ENCODE data around the gene ARHGAP18.

Gene ARHGAP18

GRCh38 chr6:129552413-129552812 lies 157.6 kb downstream of the ARHGAP18 start:
- ATAC-seq (replicated peaks; ENCODE audit: extremely low read depth, poor library complexity, severe bottlenecking): no peak
- Mint-ChIP-seq H3K27ac (ENCODE audit: low read depth) (no peak overlapping the region), H3K9me3 (no peaks in the 10 kb centered on the region), H3K4me3 (no peak overlapping the region), H3K4me1 (no peaks in the 10 kb centered on the region), H3K36me3 (ENCODE audit: insufficient read depth) (no peaks in the 10 kb centered on the region), H3K27me3 (no peaks in the 10 kb centered on the region)
- no peak for DNase-seq (ENCODE audit: low spot score in 2 of 2)

DNA sequence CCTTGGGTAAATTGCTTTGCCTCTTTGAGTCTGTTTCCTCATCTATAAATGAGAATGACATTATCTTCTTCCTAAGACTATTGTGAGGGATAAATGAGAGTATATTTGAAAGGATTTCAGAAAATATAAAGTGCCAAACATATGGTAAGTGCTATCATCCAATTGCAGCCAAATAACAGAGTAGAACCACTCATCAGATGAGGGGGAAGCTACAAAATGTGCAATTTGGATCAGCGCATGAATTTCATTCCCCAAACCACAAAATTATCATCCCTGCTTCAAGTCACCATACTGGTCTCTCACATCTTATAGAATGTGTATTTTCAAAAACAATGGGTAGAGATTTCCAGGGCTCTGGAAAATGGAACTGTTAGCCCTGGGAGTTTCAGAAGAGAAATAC lies 158.5 kb downstream of the ARHGAP18 start:
- Mint-ChIP-seq H3K9me3 (no peaks in the 10 kb centered on the region), H3K4me3 (no peak overlapping the region), H3K27me3 (no peaks in the 10 kb centered on the region), H3K4me1 (no peaks in the 10 kb centered on the region), H3K36me3 (ENCODE audit: insufficient read depth) (no peaks in the 10 kb centered on the region), H3K27ac (ENCODE audit: low read depth) (no peak overlapping the region)
- DNase-seq (ENCODE audit: low spot score in 2 of 2) (no peak), ATAC-seq (replicated peaks; ENCODE audit: extremely low read depth, poor library complexity, severe bottlenecking) (no peak)

DNA sequence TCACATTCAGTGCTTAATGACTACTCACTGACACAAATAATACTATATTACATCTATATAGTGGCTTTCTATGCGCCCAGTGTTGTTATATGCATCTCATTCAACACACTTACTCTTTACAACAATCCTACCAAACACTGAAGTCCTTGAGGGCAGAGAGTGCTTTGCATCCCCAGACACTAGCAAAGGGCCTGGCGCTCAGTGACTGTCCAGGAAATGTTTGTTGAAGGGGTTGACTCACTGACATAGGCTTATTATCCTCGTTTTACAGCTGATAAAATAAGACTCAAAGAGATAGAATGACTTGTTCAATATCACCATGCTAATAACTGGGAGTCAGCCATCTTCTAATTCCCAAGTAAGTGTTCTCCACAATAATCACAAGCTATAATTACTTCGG lies 163.3 kb downstream of the ARHGAP18 start:
- Mint-ChIP-seq H3K4me1 (no peaks in the 10 kb centered on the region), H3K4me3 (no peak overlapping the region), H3K9me3 (no peaks in the 10 kb centered on the region), H3K36me3 (ENCODE audit: insufficient read depth) (no peaks in the 10 kb centered on the region), H3K27me3 (no peaks in the 10 kb centered on the region), H3K27ac (ENCODE audit: low read depth) (no peak overlapping the region)
- DNase-seq (ENCODE audit: low spot score in 2 of 2) (no peak), ATAC-seq (replicated peaks; ENCODE audit: extremely low read depth, poor library complexity, severe bottlenecking) (no peak)

DNA sequence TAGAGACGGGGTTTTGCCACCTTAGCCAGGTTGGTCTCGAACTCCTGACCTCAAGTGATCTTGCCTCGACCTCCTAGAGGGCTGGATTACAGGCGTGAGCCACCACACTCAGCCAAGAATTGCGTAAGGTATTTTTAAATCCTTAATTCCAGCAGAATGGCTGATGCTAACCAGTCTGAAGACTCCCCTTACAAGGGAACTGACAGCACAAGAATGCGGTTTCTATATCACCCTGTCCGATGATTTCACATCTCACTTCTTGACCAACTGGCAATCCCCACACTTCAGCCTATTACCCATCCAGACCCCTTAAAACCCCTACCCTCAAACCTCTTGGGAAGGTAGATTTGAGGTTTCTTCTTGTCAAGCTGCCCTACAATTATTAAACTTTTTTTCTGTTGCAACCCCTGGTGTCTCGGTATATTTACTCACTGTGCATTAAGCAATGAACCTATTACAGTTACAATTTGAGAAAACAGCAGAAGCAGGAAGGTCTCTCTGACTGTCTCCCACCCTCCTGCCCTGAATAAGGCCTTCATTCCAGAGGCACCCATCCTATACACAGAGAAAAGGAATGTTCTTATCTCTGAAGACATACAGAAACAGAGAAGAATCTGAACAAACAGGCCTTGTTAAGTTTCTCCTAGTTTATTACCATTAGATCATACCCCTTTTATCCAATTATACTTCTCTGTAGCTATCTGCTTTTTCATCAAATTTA lies 164.9 kb downstream of the ARHGAP18 start:
- Mint-ChIP-seq H3K27ac (ENCODE audit: low read depth) (no peak overlapping the region), H3K36me3 (ENCODE audit: insufficient read depth) (no peaks in the 10 kb centered on the region), H3K9me3 (no peaks in the 10 kb centered on the region), H3K4me1 (no peaks in the 10 kb centered on the region), H3K27me3 (no peaks in the 10 kb centered on the region), H3K4me3 (no peak overlapping the region)
- DNase-seq (ENCODE audit: low spot score in 2 of 2): no peak
- ATAC-seq (replicated peaks; ENCODE audit: extremely low read depth, poor library complexity, severe bottlenecking): no peak

- Mint-ChIP-seq H3K27ac (ENCODE audit: low read depth) (no peak overlapping the region), H3K4me3 (no peak overlapping the region), H3K4me1 (no peaks in the 10 kb centered on the region), H3K9me3 (no peaks in the 10 kb centered on the region), H3K27me3 (no peaks in the 10 kb centered on the region), H3K36me3 (ENCODE audit: insufficient read depth) (peaks cover 3% of the 10 kb centered on the region)
- no peak for DNase-seq (ENCODE audit: low spot score in 2 of 2)
- no peak for ATAC-seq (replicated peaks; ENCODE audit: extremely low read depth, poor library complexity, severe bottlenecking)
Measured at GRCh38 chr6:129543981-129544380, 166.0 kb downstream of the ARHGAP18 start.

GRCh38 chr6:129542705-129543104 lies 167.3 kb downstream of the ARHGAP18 start:
- Mint-ChIP-seq H3K4me3 (no peak overlapping the region), H3K9me3 (no peaks in the 10 kb centered on the region), H3K4me1 (no peaks in the 10 kb centered on the region), H3K36me3 (ENCODE audit: insufficient read depth) (peaks cover 3% of the 10 kb centered on the region), H3K27me3 (no peaks in the 10 kb centered on the region), H3K27ac (ENCODE audit: low read depth) (no peak overlapping the region)
- no peak for ATAC-seq (replicated peaks; ENCODE audit: extremely low read depth, poor library complexity, severe bottlenecking)
- no peak for DNase-seq (ENCODE audit: low spot score in 2 of 2)

DNA sequence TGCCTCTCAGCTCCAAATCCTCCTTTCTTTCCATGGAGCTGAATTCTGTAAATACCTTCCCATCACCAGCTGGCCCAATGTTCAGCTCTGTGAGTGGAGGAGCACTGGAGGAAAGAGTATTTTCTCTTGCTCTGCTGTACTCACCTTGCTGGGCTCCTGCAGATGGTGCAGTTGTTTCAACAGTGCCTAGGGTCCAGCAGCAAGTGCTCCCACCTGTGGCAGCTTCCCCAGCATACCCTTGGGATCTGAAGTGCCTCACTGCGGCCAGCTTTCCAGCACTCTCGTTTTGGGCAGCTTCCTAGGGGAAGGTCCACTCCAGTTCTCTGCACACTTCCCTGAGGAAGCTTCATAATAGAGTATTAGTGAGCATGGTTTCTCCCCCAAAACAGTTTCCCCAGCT lies 170.9 kb downstream of the ARHGAP18 start:
- no peak overlapping the region for H3K27ac Mint-ChIP-seq (ENCODE audit: low read depth)
- ATAC-seq (replicated peaks; ENCODE audit: extremely low read depth, poor library complexity, severe bottlenecking) (no peak), DNase-seq (ENCODE audit: low spot score in 2 of 2) (no peak)
- peaks cover 2% of the 10 kb centered on the region for H3K9me3 Mint-ChIP-seq
- peaks cover 3% of the 10 kb centered on the region for H3K36me3 Mint-ChIP-seq (ENCODE audit: insufficient read depth)
- no peaks in the 10 kb centered on the region for H3K4me1 Mint-ChIP-seq
- no peak overlapping the region for H3K4me3 Mint-ChIP-seq
- no peaks in the 10 kb centered on the region for H3K27me3 Mint-ChIP-seq

DNA sequence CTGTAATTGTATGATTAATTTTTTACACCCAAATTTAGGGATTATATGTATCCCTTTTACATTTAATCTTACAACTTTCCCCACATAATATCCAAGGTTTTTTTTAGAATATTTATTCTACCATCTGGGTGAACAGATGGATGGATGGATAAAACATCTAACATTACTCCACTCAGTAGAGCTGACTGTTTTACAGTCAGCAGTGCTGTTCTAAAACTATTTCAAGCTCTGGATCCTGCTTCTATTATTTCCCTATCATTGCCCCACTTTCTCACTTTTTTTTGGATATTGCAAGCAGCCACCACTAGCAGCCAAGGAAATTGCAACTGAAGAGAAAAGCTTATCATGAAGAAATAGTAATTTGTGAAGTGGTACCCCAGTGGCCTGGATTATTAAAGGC lies 173.7 kb downstream of the ARHGAP18 start:
- no peak for ATAC-seq (replicated peaks; ENCODE audit: extremely low read depth, poor library complexity, severe bottlenecking)
- peaks cover 5% of the 10 kb centered on the region for H3K9me3 Mint-ChIP-seq
- H3K36me3 Mint-ChIP-seq (ENCODE audit: insufficient read depth): peaks cover 3% of the 10 kb centered on the region
- no peaks in the 10 kb centered on the region for H3K4me1 Mint-ChIP-seq
- DNase-seq (ENCODE audit: low spot score in 2 of 2): no peak
- no peak overlapping the region for H3K4me3 Mint-ChIP-seq
- H3K27me3 Mint-ChIP-seq: no peaks in the 10 kb centered on the region
- H3K27ac Mint-ChIP-seq (ENCODE audit: low read depth): no peak overlapping the region

DNA sequence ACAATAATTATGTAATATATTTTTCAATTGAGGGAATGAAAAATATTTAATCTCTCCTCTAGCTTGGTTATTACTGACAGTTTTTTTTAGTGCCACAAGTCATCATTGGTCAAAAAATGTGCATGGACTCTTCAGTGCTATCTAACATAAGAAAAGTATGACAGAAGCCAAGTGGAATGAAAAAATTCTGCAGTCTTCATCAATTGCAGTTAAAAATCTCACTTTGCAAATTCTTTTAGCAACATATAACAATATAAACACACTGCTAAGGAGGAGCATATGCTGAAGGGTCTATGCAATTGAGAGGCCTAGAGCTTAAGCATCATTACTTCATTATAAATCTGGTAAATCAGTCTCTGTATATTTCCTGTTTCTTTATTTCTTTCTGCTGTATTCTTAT lies 175.1 kb downstream of the ARHGAP18 start:
- no peak overlapping the region for H3K4me3 Mint-ChIP-seq
- ATAC-seq (replicated peaks; ENCODE audit: extremely low read depth, poor library complexity, severe bottlenecking): no peak
- no peaks in the 10 kb centered on the region for H3K4me1 Mint-ChIP-seq
- DNase-seq (ENCODE audit: low spot score in 2 of 2): no peak
- peaks cover 2% of the 10 kb centered on the region for H3K36me3 Mint-ChIP-seq (ENCODE audit: insufficient read depth)
- H3K27ac Mint-ChIP-seq (ENCODE audit: low read depth): no peak overlapping the region
- H3K27me3 Mint-ChIP-seq: no peaks in the 10 kb centered on the region
- H3K9me3 Mint-ChIP-seq: peaks cover 5% of the 10 kb centered on the region

Data from central memory CD8-positive, alpha-beta T cell (primary cell).